ENCODE data around the gene UBR1.

Gene UBR1

DNA sequence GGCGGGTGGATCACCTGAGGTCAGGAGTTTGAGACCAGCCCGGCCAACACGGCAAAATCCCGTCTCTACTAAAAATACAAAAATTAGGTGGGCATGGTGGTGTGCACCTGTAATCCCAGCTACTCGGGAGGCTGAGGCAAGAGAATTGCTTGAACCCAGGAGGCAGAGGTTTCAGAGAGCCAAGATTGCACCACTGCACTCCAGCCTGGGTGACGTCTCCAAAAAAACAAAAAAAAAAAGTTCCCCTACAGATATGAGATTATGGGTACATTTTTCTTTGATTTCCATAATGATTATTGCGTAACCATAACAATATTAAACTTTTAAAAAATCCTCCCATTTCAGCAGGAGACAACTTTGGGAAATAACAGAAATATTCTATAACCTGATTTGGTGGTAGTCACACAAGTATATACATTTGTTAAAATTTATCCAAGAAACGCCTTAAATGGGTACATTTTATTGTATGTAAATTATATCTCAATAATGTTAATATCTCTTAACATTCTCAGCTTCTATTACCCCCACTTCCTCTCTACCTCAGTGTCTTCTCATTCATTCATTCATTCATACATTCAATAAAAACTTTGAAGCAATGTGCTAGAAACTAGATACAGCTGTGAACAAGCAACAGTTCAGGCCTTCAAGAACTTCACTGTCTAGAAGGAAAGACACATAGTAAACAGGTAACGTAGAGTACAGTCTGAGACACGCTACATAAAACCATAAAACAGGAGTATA lies 6.6 kb downstream of the UBR1 start:
- H3K27ac ChIP-seq: no peak overlapping the region
- TF ChIP-seq ZFX (IDR thresholded peaks at IDR 0.05; ENCODE audit: borderline replicate concordance): no peak
- TF ChIP-seq, protein P1, sequence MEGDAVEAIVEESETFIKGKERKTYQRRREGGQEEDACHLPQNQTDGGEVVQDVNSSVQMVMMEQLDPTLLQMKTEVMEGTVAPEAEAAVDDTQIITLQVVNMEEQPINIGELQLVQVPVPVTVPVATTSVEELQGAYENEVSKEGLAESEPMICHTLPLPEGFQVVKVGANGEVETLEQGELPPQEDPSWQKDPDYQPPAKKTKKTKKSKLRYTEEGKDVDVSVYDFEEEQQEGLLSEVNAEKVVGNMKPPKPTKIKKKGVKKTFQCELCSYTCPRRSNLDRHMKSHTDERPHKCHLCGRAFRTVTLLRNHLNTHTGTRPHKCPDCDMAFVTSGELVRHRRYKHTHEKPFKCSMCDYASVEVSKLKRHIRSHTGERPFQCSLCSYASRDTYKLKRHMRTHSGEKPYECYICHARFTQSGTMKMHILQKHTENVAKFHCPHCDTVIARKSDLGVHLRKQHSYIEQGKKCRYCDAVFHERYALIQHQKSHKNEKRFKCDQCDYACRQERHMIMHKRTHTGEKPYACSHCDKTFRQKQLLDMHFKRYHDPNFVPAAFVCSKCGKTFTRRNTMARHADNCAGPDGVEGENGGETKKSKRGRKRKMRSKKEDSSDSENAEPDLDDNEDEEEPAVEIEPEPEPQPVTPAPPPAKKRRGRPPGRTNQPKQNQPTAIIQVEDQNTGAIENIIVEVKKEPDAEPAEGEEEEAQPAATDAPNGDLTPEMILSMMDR (IDR thresholded peaks at IDR 0.05): no peak

DNA sequence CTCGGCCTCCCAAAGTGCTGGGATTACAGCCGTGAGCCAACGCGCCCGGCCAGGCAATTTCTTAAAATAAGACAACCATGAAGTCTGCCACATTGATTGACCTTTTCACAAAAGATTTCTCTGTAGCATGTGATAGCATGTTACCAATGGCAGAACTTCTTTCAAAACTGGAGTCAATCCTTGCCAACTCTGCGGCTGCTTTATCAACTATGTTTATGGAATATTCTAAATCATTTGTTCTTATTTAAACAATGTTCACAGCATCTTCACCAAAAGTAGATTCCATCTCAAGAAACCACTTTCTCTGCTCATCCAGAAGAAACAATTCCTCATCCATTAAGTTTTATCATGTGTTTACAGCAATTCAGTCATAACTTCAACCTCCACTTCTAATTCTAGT lies 9.4 kb downstream of the UBR1 start:
- no peak for TF ChIP-seq ZFX (IDR thresholded peaks at IDR 0.05; ENCODE audit: borderline replicate concordance)
- TF ChIP-seq, protein P1 (IDR thresholded peaks at IDR 0.05): no peak
- H3K27ac ChIP-seq: no peak overlapping the region

GRCh38 chr15:43095708-43096347 lies 10.0 kb downstream of the UBR1 start:
- H3K27ac ChIP-seq: no peak overlapping the region
- TF ChIP-seq, protein P1 (IDR thresholded peaks at IDR 0.05): no peak
- TF ChIP-seq ZFX (IDR thresholded peaks at IDR 0.05; ENCODE audit: borderline replicate concordance): no peak

DNA sequence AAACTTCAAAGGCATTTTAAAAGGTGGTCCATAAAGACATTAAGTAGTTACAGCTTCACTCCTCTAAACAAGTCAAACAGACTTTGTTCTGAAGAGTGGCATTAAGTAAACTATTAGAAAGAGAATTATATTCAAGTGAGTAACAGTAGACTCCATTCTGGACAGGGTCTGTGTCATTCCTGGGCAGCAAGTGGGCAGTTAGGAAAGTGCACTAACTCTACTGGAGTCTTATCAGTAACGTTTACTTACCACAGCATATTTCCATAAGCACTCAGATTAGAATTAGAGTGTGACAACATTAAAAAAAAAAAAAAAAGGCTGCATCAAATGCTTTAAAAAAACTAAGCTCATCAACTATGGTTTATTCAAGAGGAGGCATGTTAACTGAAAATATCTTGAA lies 10.6 kb downstream of the UBR1 start:
- no peak for TF ChIP-seq ZFX (IDR thresholded peaks at IDR 0.05; ENCODE audit: borderline replicate concordance)
- TF ChIP-seq, protein P1 (IDR thresholded peaks at IDR 0.05): no peak
- no peak overlapping the region for H3K27ac ChIP-seq

GRCh38 chr15:43094416-43095030 lies 11.3 kb downstream of the UBR1 start:
- no peak overlapping the region for H3K27ac ChIP-seq
- no peak for TF ChIP-seq ZFX (IDR thresholded peaks at IDR 0.05; ENCODE audit: borderline replicate concordance)
- TF ChIP-seq, protein P1 (IDR thresholded peaks at IDR 0.05): no peak

GRCh38 chr15:43093026-43093425 lies 12.8 kb downstream of the UBR1 start:
- TF ChIP-seq, protein P1 (IDR thresholded peaks at IDR 0.05): no peak
- no peak for TF ChIP-seq ZFX (IDR thresholded peaks at IDR 0.05; ENCODE audit: borderline replicate concordance)
- no peak overlapping the region for H3K27ac ChIP-seq

GRCh38 chr15:43091859-43092258 lies 14.0 kb downstream of the UBR1 start:
- H3K27ac ChIP-seq: no peak overlapping the region
- TF ChIP-seq, protein P1 (IDR thresholded peaks at IDR 0.05): no peak
- TF ChIP-seq ZFX (IDR thresholded peaks at IDR 0.05; ENCODE audit: borderline replicate concordance): no peak

All from 22Rv1 (cell line).